PFSK-1 (cell line): ENCODE measurements around the gene TMEM37.

ENCODE experiments used
- FOXP2 ChIP-seq: optimal IDR thresholded peaks from 2 replicates; pipeline ENCODE3; 2011; ENCODE audit warnings: borderline replicate concordance, control low read depth, inconsistent platforms; ENCODE audit not compliant: insufficient read depth; ENCODE audit errors: extremely low read length, extremely low read depth
- POLR2AphosphoS5 ChIP-seq: IDR thresholded peaks from 2 replicates; pipeline ENCODE4 v1.6.1; 2012; ENCODE audit warnings: low read depth, mild to moderate bottlenecking, control low read depth, low read length, moderate library complexity
- REST ChIP-seq, 2 experiments: IDR thresholded peaks; 2 replicates each; pipeline versions ENCODE4 v1.6.1 to v1.8.0; 2011 to 2012; ENCODE audit warnings: low read depth in 2 of 2, low read length in 2 of 2, control low read depth in 1 of 2, inconsistent platforms in 1 of 2, mild to moderate bottlenecking in 1 of 2, moderate library complexity in 1 of 2; ENCODE audit not compliant: insufficient read depth in 1 of 2
- TAF1 ChIP-seq: IDR thresholded peaks from 2 replicates; pipeline ENCODE4 v1.6.1; 2012; ENCODE audit warnings: low read length, control low read depth, borderline replicate concordance; ENCODE audit not compliant: insufficient read depth

DNA sequence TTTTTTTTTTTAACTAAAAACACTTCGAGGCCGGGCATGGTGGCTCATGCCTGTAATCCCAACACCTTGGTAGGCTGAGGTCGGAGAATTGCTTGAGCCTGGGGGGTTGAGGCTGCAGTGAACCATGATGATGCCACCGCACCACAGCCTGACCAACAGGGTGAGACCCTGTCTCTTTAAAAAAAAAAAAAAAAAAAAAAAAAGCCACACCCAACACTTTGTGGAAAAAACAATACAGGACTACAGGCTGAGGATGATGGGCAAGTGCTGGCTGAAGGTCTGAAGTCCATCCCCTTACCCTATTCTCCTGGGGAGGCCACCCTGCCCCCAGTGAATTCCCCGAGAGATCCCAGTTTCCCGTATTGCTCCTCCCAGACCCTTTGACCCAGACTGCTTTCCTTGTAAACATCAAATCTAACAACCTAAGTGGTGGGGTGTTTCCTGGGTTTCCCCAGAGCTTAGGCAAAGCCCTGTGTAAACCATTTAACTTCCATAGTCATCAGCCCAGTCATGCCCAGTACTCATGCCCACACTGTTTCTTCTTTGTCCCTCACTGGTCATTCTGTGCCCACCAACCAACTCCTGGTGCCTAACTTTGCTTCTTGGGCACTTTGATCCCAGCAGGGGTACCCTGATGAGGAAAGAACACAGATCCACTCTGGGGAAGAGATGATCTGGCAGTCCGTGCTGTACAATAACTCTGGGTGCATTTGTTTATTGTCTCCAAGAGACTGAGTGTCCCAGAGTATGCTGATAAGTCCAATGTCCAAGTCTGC is 5.8 kb upstream of the TMEM37 start:
- no peak for TF ChIP-seq REST (IDR thresholded peaks at IDR 0.05; ENCODE audit: insufficient read depth in 1 of 2, low read depth in 2 of 2, low read length in 2 of 2)
- TF ChIP-seq POLR2AphosphoS5 = no peak
- no peak for TF ChIP-seq TAF1
- TF ChIP-seq FOXP2 = no peak
